Astrocyte (in vitro differentiated cells and primary cell): ENCODE results near the gene ZBTB8B. TPM values are rescaled to one million over a fixed set of nuclear protein-coding genes. Genes with fewer than 3 reads are reported as not detected.
"Not testable (repeated sequence)": the region's sequence is repeated elsewhere in the genome, so short reads cannot be mapped to it uniquely, and the experiment has no call there.

Experiments used
- DNase-seq: peaks from one replicate; pipeline ENCODE4 v3.0.0-alpha.2; 2010; ENCODE audit warnings: low read depth
- FAIRE-seq: peaks from 2 replicates; lab custom pipeline; 2011; peaks lifted over from hg19 to GRCh38; lab: Jason Lieb, UNC
- H2AFZ ChIP-seq: 2 replicates; pipeline ENCODE4 v1.6.0; 2012; ENCODE audit warnings: low read depth, low read length, inconsistent platforms
- H3K27ac ChIP-seq: 2 replicates; pipeline ENCODE4 v1.5.1; 2011; ENCODE audit warnings: low read depth, low read length, inconsistent platforms
- H3K27me3 ChIP-seq: 2 replicates; pipeline ENCODE4 v1.6.0; 2011; ENCODE audit warnings: low read length, inconsistent platforms; ENCODE audit not compliant: insufficient read depth
- H3K36me3 ChIP-seq: 2 replicates; pipeline ENCODE4 v1.5.1; 2011; ENCODE audit warnings: low read length, inconsistent platforms; ENCODE audit not compliant: insufficient read depth
- H3K4me1 ChIP-seq: 2 replicates; pipeline ENCODE4 v1.5.1; 2011; ENCODE audit warnings: low read length, inconsistent platforms; ENCODE audit not compliant: insufficient read depth
- H3K4me2 ChIP-seq: 2 replicates; pipeline ENCODE4 v1.6.0; 2012; ENCODE audit warnings: low read length, inconsistent platforms
- H3K4me3 ChIP-seq: 2 replicates; pipeline ENCODE4 v1.5.1; 2011; ENCODE audit warnings: low read depth, mild to moderate bottlenecking, low read length, inconsistent platforms; ENCODE audit not compliant: insufficient read depth
- H3K79me2 ChIP-seq: 2 replicates; pipeline ENCODE4 v1.6.0; 2012; ENCODE audit warnings: mild to moderate bottlenecking, low read length, inconsistent platforms; ENCODE audit not compliant: insufficient read depth
- H3K9ac ChIP-seq: 2 replicates; pipeline ENCODE4 v1.6.0; 2012; ENCODE audit warnings: mild to moderate bottlenecking, low read length, inconsistent platforms
- H3K9me3 ChIP-seq: 2 replicates; pipeline ENCODE4 v1.5.1; 2012; ENCODE audit warnings: low read depth, mild to moderate bottlenecking, low read length, inconsistent platforms; ENCODE audit not compliant: insufficient read depth
- H4K20me1 ChIP-seq: 2 replicates; pipeline ENCODE4 v1.6.0; 2012; ENCODE audit warnings: low read length, inconsistent platforms; ENCODE audit not compliant: insufficient read depth
- H3K27ac Mint-ChIP-seq: one replicate; pipeline ENCODE4 v1.8.0; 2021; ENCODE audit warnings: mild to moderate bottlenecking, mixed read lengths; ENCODE audit not compliant: unreplicated experiment
- H3K27me3 Mint-ChIP-seq: one replicate; pipeline ENCODE4 v1.8.0; 2021; ENCODE audit warnings: low read depth, mixed read lengths; ENCODE audit not compliant: unreplicated experiment
- H3K36me3 Mint-ChIP-seq: one replicate; pipeline ENCODE4 v1.8.0; 2021; ENCODE audit warnings: low read depth, mixed read lengths; ENCODE audit not compliant: unreplicated experiment
- H3K4me1 Mint-ChIP-seq: one replicate; pipeline ENCODE4 v1.8.0; 2021; ENCODE audit warnings: low read depth, mixed read lengths; ENCODE audit not compliant: unreplicated experiment
- H3K4me3 Mint-ChIP-seq: one replicate; pipeline ENCODE4 v1.8.0; 2021; ENCODE audit warnings: mild to moderate bottlenecking, moderate library complexity, mixed read lengths; ENCODE audit not compliant: unreplicated experiment
- H3K9me3 Mint-ChIP-seq: one replicate; pipeline ENCODE4 v1.8.0; 2021; ENCODE audit warnings: mild to moderate bottlenecking, mixed read lengths; ENCODE audit not compliant: unreplicated experiment
- CTCF ChIP-seq: IDR thresholded peaks from 2 replicates; pipeline ENCODE4 v1.5.1; 2011; ENCODE audit warnings: low read depth, mild to moderate bottlenecking, inconsistent platforms, low read length, moderate library complexity; ENCODE audit not compliant: insufficient read depth
- EZH2 ChIP-seq: IDR thresholded peaks from 2 replicates; pipeline ENCODE4 v1.6.1; 2012; ENCODE audit warnings: mild to moderate bottlenecking, low read length, inconsistent platforms; ENCODE audit not compliant: insufficient read depth
- total RNA-seq: library from RNA; stranded (reverse); gene quantifications from 2 replicates; pipeline ENCODE4 v1.2.1, GENCODE V29; 2021

The ZBTB8B gene
- total RNA-seq, 1 donor from 2014 or later, result 0.18 TPM

GRCh38 chr1:32480003-32480402 is 15.1 kb downstream of the ZBTB8B start:
- Histone ChIP-seq H4K20me1 (no peaks in the 10 kb centered on the region), H3K36me3 (no peaks in the 10 kb centered on the region), H3K4me3 (no peak overlapping the region), H3K4me1 (peaks cover under 1% of the 10 kb centered on the region), H3K79me2 (no peaks in the 10 kb centered on the region), H2AFZ (no peak overlapping the region), H3K9me3 (no peaks in the 10 kb centered on the region), H3K27ac (no peak overlapping the region), H3K27me3 (peaks cover 9% of the 10 kb centered on the region), H3K4me2 (no peak overlapping the region), H3K9ac (no peak overlapping the region)
- Mint-ChIP-seq H3K4me1 (no peaks in the 10 kb centered on the region), H3K27ac (no peak overlapping the region), H3K36me3 (no peaks in the 10 kb centered on the region), H3K27me3 (peaks cover 3% of the 10 kb centered on the region), H3K9me3 (peaks cover under 1% of the 10 kb centered on the region), H3K4me3 (no peak overlapping the region)
- FAIRE-seq, result no peak
- no peak for TF ChIP-seq EZH2
- TF ChIP-seq CTCF, result no peak
- DNase-seq, result no peak

GRCh38 chr1:32480761-32481160 is 15.9 kb downstream of the ZBTB8B start:
- Histone ChIP-seq H3K36me3 (no peaks in the 10 kb centered on the region), H3K9ac (no peak overlapping the region), H3K27ac (no peak overlapping the region), H3K27me3 (peaks cover 9% of the 10 kb centered on the region), H3K4me3 (no peak overlapping the region), H2AFZ (no peak overlapping the region), H4K20me1 (no peaks in the 10 kb centered on the region), H3K9me3 (no peaks in the 10 kb centered on the region), H3K4me2 (no peak overlapping the region), H3K4me1 (peaks cover 7% of the 10 kb centered on the region), H3K79me2 (no peaks in the 10 kb centered on the region)
- DNase-seq, result no peak
- H3K4me3 Mint-ChIP-seq, result no peak overlapping the region
- no peak for TF ChIP-seq EZH2
- no peak for TF ChIP-seq CTCF
- no peaks in the 10 kb centered on the region for H3K4me1 Mint-ChIP-seq
- peaks cover 3% of the 10 kb centered on the region for H3K9me3 Mint-ChIP-seq
- H3K36me3 Mint-ChIP-seq, result no peaks in the 10 kb centered on the region
- FAIRE-seq, result no peak
- H3K27me3 Mint-ChIP-seq, result peaks cover 2% of the 10 kb centered on the region
- no peak overlapping the region for H3K27ac Mint-ChIP-seq

- H3K36me3 Mint-ChIP-seq, H3K9me3 ChIP-seq, H3K27ac Mint-ChIP-seq, H3K4me1 Mint-ChIP-seq, H3K4me3 Mint-ChIP-seq, H3K4me2 ChIP-seq, H3K4me3 ChIP-seq, H3K36me3 ChIP-seq, H3K27ac ChIP-seq, H4K20me1 ChIP-seq, H3K9me3 Mint-ChIP-seq, H3K79me2 ChIP-seq, H2AFZ ChIP-seq, DNase-seq, H3K9ac ChIP-seq, H3K27me3 ChIP-seq, FAIRE-seq, H3K27me3 Mint-ChIP-seq: not testable (repeated sequence)
- peaks cover 12% of the 10 kb centered on the region for H3K4me1 ChIP-seq
These were observed 16.9 kb downstream of the ZBTB8B start for GRCh38 chr1:32481788-32482187.
